ENCODE results near the gene ZNF207. TPM values are rescaled to one million over a fixed set of nuclear protein-coding genes. Genes with fewer than 3 reads are reported as not detected.
"Not testable (repeated sequence)": the region's sequence is repeated elsewhere in the genome, so short reads cannot be mapped to it uniquely, and the experiment has no call there.

Gene ZNF207
- total and polyA plus RNA-seq, 5 donors from 2014 or later: 149 to 316 (median 185) TPM

- peaks cover 0 to 1% (median 0%) of the 10 kb centered on the region in 7 donors for H3K9me3 Mint-ChIP-seq
- Histone ChIP-seq H3K4me1 (ENCODE audit: control insufficient read depth, insufficient read depth, low read length, poor library complexity, severe bottlenecking) (no peaks in the 10 kb centered on the region), H3K4me3 (ENCODE audit: low read depth, low read length) (no peak overlapping the region), H3K36me3 (ENCODE audit: control insufficient read depth, insufficient read depth, low read length) (peaks cover 2% of the 10 kb centered on the region), H3K27me3 (ENCODE audit: control insufficient read depth, insufficient read depth, low read length) (no peaks in the 10 kb centered on the region), H3K9me3 (ENCODE audit: control insufficient read depth in 2 of 2, low read length in 2 of 2) (no peaks in the 10 kb centered on the region), H3K27ac (ENCODE audit: insufficient read depth, low read length, poor library complexity, severe bottlenecking) (no peak overlapping the region)
- peaks cover 0 to 12% (median 4%) of the 10 kb centered on the region in 4 donors for H3K4me1 Mint-ChIP-seq
- ATAC-seq (ENCODE audit: low read depth in 2 of 2) (no peak), DNase-seq (no peak)
- peaks cover 11% of the 10 kb centered on the region for H3K36me3 Mint-ChIP-seq
- no peak overlapping the region for H3K4me3 Mint-ChIP-seq
- H3K27me3 Mint-ChIP-seq: no peaks in the 10 kb centered on the region
- peak overlapping the region in 1 of 3 donors; percentile 65 for H3K27ac Mint-ChIP-seq
Measured at GRCh38 chr17:32388613-32389459, 38.9 kb downstream of the ZNF207 start.

- no peaks in the 10 kb centered on the region for H3K4me1 ChIP-seq (ENCODE audit: control insufficient read depth, insufficient read depth, low read length, poor library complexity, severe bottlenecking)
- H3K4me3 ChIP-seq (ENCODE audit: low read depth, low read length): no peak overlapping the region
- no peak overlapping the region for H3K4me3 Mint-ChIP-seq
- no peak for DNase-seq
- H3K27ac ChIP-seq (ENCODE audit: insufficient read depth, low read length, poor library complexity, severe bottlenecking): no peak overlapping the region
- no peaks in the 10 kb centered on the region for H3K27me3 ChIP-seq (ENCODE audit: control insufficient read depth, insufficient read depth, low read length)
- no peaks in the 10 kb centered on the region for H3K36me3 ChIP-seq (ENCODE audit: control insufficient read depth, insufficient read depth, low read length)
- H3K9me3 ChIP-seq (ENCODE audit: control insufficient read depth in 2 of 2, low read length in 2 of 2): no peaks in the 10 kb centered on the region
- H3K27ac Mint-ChIP-seq: peak overlapping the region in 2 of 3 donors; percentile 7 to 97
- H3K4me1 Mint-ChIP-seq: peaks cover 0 to 8% (median 3%) of the 10 kb centered on the region in 4 donors
- no peaks in the 10 kb centered on the region for H3K27me3 Mint-ChIP-seq
- peaks cover 16% of the 10 kb centered on the region for H3K36me3 Mint-ChIP-seq
- ATAC-seq (ENCODE audit: low read depth in 2 of 2): no peak
- peaks cover 0 to 1% (median 0%) of the 10 kb centered on the region in 7 donors for H3K9me3 Mint-ChIP-seq
Measured at GRCh38 chr17:32393904-32394303, 43.9 kb downstream of the ZNF207 start.

- Histone ChIP-seq H3K4me1 (ENCODE audit: control insufficient read depth, insufficient read depth, low read length, poor library complexity, severe bottlenecking) (no peaks in the 10 kb centered on the region), H3K4me3 (ENCODE audit: low read depth, low read length) (no peak overlapping the region), H3K27me3 (ENCODE audit: control insufficient read depth, insufficient read depth, low read length) (no peaks in the 10 kb centered on the region), H3K27ac (ENCODE audit: insufficient read depth, low read length, poor library complexity, severe bottlenecking) (no peak overlapping the region), H3K36me3 (ENCODE audit: control insufficient read depth, insufficient read depth, low read length) (no peaks in the 10 kb centered on the region), H3K9me3 (ENCODE audit: control insufficient read depth in 2 of 2, low read length in 2 of 2) (no peaks in the 10 kb centered on the region)
- H3K9me3 Mint-ChIP-seq: peaks cover 0 to 1% (median 0%) of the 10 kb centered on the region in 7 donors
- peak overlapping the region in 1 of 3 donors; percentile 21 for H3K27ac Mint-ChIP-seq
- H3K4me1 Mint-ChIP-seq: peaks cover 0 to 11% (median 4%) of the 10 kb centered on the region in 4 donors
- H3K4me3 Mint-ChIP-seq: no peak overlapping the region
- H3K27me3 Mint-ChIP-seq: no peaks in the 10 kb centered on the region
- ATAC-seq (ENCODE audit: low read depth in 2 of 2): no peak
- peaks cover 11% of the 10 kb centered on the region for H3K36me3 Mint-ChIP-seq
- no peak for DNase-seq
Measured at GRCh38 chr17:32396343-32396742, 46.4 kb downstream of the ZNF207 start.

- no peaks in the 10 kb centered on the region for H3K27me3 Mint-ChIP-seq
- Histone ChIP-seq H3K9me3 (ENCODE audit: control insufficient read depth in 2 of 2, low read length in 2 of 2) (no peaks in the 10 kb centered on the region), H3K4me3 (ENCODE audit: low read depth, low read length) (no peak overlapping the region), H3K4me1 (ENCODE audit: control insufficient read depth, insufficient read depth, low read length, poor library complexity, severe bottlenecking) (no peaks in the 10 kb centered on the region), H3K27me3 (ENCODE audit: control insufficient read depth, insufficient read depth, low read length) (no peaks in the 10 kb centered on the region), H3K36me3 (ENCODE audit: control insufficient read depth, insufficient read depth, low read length) (no peaks in the 10 kb centered on the region), H3K27ac (ENCODE audit: insufficient read depth, low read length, poor library complexity, severe bottlenecking) (no peak overlapping the region)
- no peak overlapping the region for H3K4me3 Mint-ChIP-seq
- peaks cover 4% of the 10 kb centered on the region for H3K36me3 Mint-ChIP-seq
- peaks cover 0 to 11% (median 3%) of the 10 kb centered on the region in 4 donors for H3K4me1 Mint-ChIP-seq
- no peak overlapping the region for H3K27ac Mint-ChIP-seq
- DNase-seq: no peak
- no peaks in the 10 kb centered on the region for H3K9me3 Mint-ChIP-seq
- no peak for ATAC-seq (ENCODE audit: low read depth in 2 of 2)
Measured at GRCh38 chr17:32398946-32399345, 49.0 kb downstream of the ZNF207 start.

DNA sequence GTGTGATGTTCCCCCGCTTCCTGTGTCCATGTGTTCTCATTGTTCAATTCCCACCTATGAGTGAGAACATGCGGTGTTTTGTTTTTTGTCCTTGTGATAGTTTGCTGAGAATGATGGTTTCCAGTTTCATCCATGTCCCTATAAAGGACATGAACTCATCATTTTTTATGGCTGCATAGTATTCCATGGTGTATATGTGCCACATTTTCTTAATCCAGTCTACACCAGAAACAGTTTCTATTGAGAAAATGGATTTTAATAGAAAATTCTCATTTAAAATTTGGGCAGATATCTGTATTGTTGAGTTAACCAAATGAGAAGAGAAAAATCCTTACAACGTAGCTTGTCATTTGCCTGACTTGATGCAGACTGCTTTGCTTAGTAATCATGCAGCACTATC lies 60.1 kb downstream of the ZNF207 start:
- H3K4me3 Mint-ChIP-seq; H3K27me3 Mint-ChIP-seq; H3K27ac ChIP-seq (ENCODE audit: insufficient read depth, low read length, poor library complexity, severe bottlenecking); H3K27ac Mint-ChIP-seq; H3K27me3 ChIP-seq (ENCODE audit: control insufficient read depth, insufficient read depth, low read length); H3K9me3 ChIP-seq (ENCODE audit: control insufficient read depth in 2 of 2, low read length in 2 of 2); DNase-seq; H3K36me3 ChIP-seq (ENCODE audit: control insufficient read depth, insufficient read depth, low read length); ATAC-seq (ENCODE audit: low read depth in 2 of 2); H3K4me1 Mint-ChIP-seq; H3K4me3 ChIP-seq (ENCODE audit: low read depth, low read length); H3K9me3 Mint-ChIP-seq; H3K4me1 ChIP-seq (ENCODE audit: control insufficient read depth, insufficient read depth, low read length, poor library complexity, severe bottlenecking): not testable (repeated sequence)
- peaks cover 13% of the 10 kb centered on the region for H3K36me3 Mint-ChIP-seq

GRCh38 chr17:32426894-32427293 lies 76.9 kb downstream of the ZNF207 start:
- H3K4me3 ChIP-seq (ENCODE audit: low read depth, low read length): no peak overlapping the region
- H3K4me1 Mint-ChIP-seq: no peaks in the 10 kb centered on the region
- no peak for DNase-seq
- no peak overlapping the region for H3K27ac Mint-ChIP-seq
- peaks cover 7% of the 10 kb centered on the region for H3K36me3 Mint-ChIP-seq
- no peak overlapping the region for H3K4me3 Mint-ChIP-seq
- H3K4me1 ChIP-seq (ENCODE audit: control insufficient read depth, insufficient read depth, low read length, poor library complexity, severe bottlenecking): no peaks in the 10 kb centered on the region
- H3K27me3 ChIP-seq (ENCODE audit: control insufficient read depth, insufficient read depth, low read length): no peaks in the 10 kb centered on the region
- H3K36me3 ChIP-seq (ENCODE audit: control insufficient read depth, insufficient read depth, low read length): peaks cover 2% of the 10 kb centered on the region
- no peak overlapping the region for H3K27ac ChIP-seq (ENCODE audit: insufficient read depth, low read length, poor library complexity, severe bottlenecking)
- H3K9me3 ChIP-seq (ENCODE audit: control insufficient read depth in 2 of 2, low read length in 2 of 2): peaks cover 9 to 20% of the 10 kb centered on the region in 2 experiments
- H3K9me3 Mint-ChIP-seq: peaks cover 4 to 21% (median 8%) of the 10 kb centered on the region in 7 donors
- ATAC-seq (ENCODE audit: low read depth in 2 of 2): no peak
- no peaks in the 10 kb centered on the region for H3K27me3 Mint-ChIP-seq

DNA sequence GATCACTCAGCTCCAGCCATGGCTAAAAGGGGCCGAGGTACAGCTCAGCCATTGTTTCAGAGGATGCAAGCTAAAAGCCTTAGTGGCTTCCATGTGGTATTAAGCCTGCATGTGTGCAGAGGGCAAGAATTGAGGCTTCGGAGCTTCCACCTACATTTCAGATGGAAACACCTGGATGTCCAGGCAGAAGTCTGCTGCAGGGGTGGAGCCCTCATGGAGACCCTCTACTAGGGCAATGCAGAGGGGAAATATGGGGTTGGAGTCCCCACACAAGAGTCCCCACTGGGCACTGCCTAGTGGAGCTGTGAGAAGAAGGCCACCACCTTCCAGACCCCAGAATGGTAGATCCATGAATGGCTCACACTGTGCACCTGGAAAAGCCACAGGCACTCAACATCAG lies 79.6 kb downstream of the ZNF207 start:
- Mint-ChIP-seq H3K36me3 (peaks cover 7% of the 10 kb centered on the region), H3K27ac (no peak overlapping the region)

More for the DNA sequence above, 79.6 kb downstream of the ZNF207 start:
- DNase-seq: no peak
- H3K9me3 Mint-ChIP-seq: peaks cover 4 to 21% (median 8%) of the 10 kb centered on the region in 7 donors
- Histone ChIP-seq H3K36me3 (ENCODE audit: control insufficient read depth, insufficient read depth, low read length) (peaks cover 2% of the 10 kb centered on the region), H3K4me1 (ENCODE audit: control insufficient read depth, insufficient read depth, low read length, poor library complexity, severe bottlenecking) (no peaks in the 10 kb centered on the region), H3K27ac (ENCODE audit: insufficient read depth, low read length, poor library complexity, severe bottlenecking) (no peak overlapping the region), H3K4me3 (ENCODE audit: low read depth, low read length) (no peak overlapping the region), H3K9me3 (ENCODE audit: control insufficient read depth in 2 of 2, low read length in 2 of 2) (peaks cover 9 to 20% of the 10 kb centered on the region in 2 experiments), H3K27me3 (ENCODE audit: control insufficient read depth, insufficient read depth, low read length) (no peaks in the 10 kb centered on the region)
- no peak for ATAC-seq (ENCODE audit: low read depth in 2 of 2)
- H3K27me3 Mint-ChIP-seq: no peaks in the 10 kb centered on the region
- no peaks in the 10 kb centered on the region for H3K4me1 Mint-ChIP-seq
- no peak overlapping the region for H3K4me3 Mint-ChIP-seq
